Measurements from ENCODE around the gene IL36RN. TPM values are rescaled to one million over a fixed set of nuclear protein-coding genes. Genes with fewer than 3 reads are reported as not detected.

The IL36RN gene
- total RNA-seq, 4 donors from 2014 or later = not detected

DNA sequence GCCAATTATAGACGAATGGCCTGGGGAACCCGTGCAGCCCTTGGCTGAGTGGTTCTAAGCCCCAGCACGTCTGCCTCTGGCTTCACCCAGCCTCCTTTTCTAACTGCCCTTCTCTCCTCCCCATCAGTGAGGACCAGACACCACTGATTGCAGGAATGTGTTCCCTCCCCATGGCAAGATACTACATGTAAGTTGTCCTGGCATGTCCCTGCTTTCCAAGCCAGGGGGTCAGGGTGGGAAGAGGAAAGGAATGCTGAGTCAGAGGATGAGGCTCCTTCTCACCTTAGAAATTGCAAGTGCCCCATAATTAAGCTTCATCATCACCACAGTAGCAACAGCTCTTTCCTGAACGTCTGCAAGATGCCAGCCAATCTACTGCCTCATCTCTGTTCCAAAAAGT is 13.6 kb downstream of the IL36RN start:
- in situ Hi-C loops (cut with MboI; ENCODE audit: low sequenced_read_pairs in 4 of 4) = no loop called here

DNA sequence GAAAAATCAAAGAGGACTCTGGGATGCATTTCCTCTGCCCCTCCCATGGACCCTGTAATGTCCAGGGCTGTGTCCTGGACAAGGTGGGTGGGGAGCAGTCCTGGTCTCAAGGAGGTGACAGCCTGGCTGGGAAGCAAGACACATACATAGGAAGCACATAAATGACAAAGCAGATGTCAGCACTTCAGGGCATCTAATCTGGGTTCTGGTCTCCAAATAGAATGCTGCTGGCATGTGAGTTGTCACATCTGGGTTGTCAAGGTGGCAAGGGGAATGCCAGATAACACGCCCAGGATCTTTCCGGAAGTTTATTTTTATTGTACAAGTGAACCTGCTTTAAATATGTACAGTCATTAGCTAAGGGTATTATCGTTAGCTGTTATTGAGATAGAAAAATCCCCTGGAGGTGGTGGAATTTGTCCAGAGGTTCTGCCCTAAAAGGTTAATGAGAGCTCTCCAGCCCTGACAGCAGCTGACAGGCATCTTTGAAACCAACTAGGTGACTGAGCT is 14.4 kb downstream of the IL36RN start:
- intact Hi-C loops (cut with DNase I; ENCODE audit: low total_unique reads) (no loop called here), in situ Hi-C loops (cut with MboI; ENCODE audit: low sequenced_read_pairs in 4 of 4) (no loop called here)
- no peak for DNase-seq
- no peak for ATAC-seq
- no peaks in the 10 kb centered on the region for H3K4me1 ChIP-seq
- no peaks in the 10 kb centered on the region for H3K9me3 ChIP-seq
- H3K27ac ChIP-seq = no peak overlapping the region
- TF ChIP-seq, protein P1, sequence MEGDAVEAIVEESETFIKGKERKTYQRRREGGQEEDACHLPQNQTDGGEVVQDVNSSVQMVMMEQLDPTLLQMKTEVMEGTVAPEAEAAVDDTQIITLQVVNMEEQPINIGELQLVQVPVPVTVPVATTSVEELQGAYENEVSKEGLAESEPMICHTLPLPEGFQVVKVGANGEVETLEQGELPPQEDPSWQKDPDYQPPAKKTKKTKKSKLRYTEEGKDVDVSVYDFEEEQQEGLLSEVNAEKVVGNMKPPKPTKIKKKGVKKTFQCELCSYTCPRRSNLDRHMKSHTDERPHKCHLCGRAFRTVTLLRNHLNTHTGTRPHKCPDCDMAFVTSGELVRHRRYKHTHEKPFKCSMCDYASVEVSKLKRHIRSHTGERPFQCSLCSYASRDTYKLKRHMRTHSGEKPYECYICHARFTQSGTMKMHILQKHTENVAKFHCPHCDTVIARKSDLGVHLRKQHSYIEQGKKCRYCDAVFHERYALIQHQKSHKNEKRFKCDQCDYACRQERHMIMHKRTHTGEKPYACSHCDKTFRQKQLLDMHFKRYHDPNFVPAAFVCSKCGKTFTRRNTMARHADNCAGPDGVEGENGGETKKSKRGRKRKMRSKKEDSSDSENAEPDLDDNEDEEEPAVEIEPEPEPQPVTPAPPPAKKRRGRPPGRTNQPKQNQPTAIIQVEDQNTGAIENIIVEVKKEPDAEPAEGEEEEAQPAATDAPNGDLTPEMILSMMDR (IDR thresholded peaks at IDR 0.05 in 4 of 5, conservative IDR thresholded peaks at IDR 0.05 in 1 of 5) = no peak
- TF ChIP-seq POLR2A (IDR thresholded peaks at IDR 0.05) = no peak
- H3K27me3 ChIP-seq = no peaks in the 10 kb centered on the region
- H3K36me3 ChIP-seq = no peaks in the 10 kb centered on the region
- no peak overlapping the region for H3K4me3 ChIP-seq

More for the DNA sequence above, 13.6 kb downstream of the IL36RN start:
- Histone ChIP-seq H3K27ac (no peak overlapping the region), H3K9me3 (no peaks in the 10 kb centered on the region), H3K4me1 (no peaks in the 10 kb centered on the region), H3K27me3 (no peaks in the 10 kb centered on the region), H3K4me3 (no peak overlapping the region), H3K36me3 (no peaks in the 10 kb centered on the region)
- DNase-seq (no peak), ATAC-seq (no peak)
- no peak for TF ChIP-seq POLR2A (IDR thresholded peaks at IDR 0.05)
- TF ChIP-seq, protein P1 (IDR thresholded peaks at IDR 0.05 in 4 of 5, conservative IDR thresholded peaks at IDR 0.05 in 1 of 5) = no peak
- intact Hi-C loops (cut with DNase I; ENCODE audit: low total_unique reads) = no loop called here

DNA sequence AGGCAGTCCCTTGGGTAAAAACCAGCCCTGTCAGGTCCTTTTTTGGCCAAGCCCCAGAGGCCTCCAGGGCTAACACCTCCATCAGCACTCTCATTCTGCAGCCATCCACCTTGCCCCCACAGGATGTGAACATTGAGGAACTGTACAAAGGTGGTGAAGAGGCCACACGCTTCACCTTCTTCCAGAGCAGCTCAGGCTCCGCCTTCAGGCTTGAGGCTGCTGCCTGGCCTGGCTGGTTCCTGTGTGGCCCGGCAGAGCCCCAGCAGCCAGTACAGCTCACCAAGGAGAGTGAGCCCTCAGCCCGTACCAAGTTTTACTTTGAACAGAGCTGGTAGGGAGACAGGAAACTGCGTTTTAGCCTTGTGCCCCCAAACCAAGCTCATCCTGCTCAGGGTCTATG is 16.0 kb downstream of the IL36RN start:
- DNase-seq = no peak
- Histone ChIP-seq H3K9me3 (no peaks in the 10 kb centered on the region), H3K27me3 (no peaks in the 10 kb centered on the region), H3K36me3 (no peaks in the 10 kb centered on the region), H3K4me1 (no peaks in the 10 kb centered on the region), H3K27ac (no peak overlapping the region), H3K4me3 (no peak overlapping the region)
- no peak for TF ChIP-seq POLR2A (IDR thresholded peaks at IDR 0.05)
- TF ChIP-seq, protein P1 (IDR thresholded peaks at IDR 0.05 in 4 of 5, conservative IDR thresholded peaks at IDR 0.05 in 1 of 5) = no peak
- no peak for ATAC-seq
- intact Hi-C loops (cut with DNase I; ENCODE audit: low total_unique reads) = no loop called here
- in situ Hi-C loops (cut with MboI; ENCODE audit: low sequenced_read_pairs in 4 of 4) = no loop called here

DNA sequence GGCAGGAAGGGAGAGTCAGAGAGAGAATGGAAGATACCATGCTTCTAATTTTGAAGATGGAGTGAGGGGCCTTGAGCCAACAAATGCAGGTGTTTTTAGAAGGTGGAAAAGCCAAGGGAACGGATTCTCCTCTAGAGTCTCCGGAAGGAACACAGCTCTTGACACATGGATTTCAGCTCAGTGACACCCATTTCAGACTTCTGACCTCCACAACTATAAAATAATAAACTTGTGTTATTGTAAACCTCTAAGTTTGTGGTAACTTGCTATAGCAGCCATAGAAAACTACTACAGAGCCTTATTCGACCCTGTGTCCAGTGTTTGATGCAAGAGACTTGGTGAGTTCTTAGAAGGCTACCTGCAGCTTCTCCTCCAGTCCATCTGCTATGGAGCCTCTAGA is 16.6 kb downstream of the IL36RN start:
- no peak for TF ChIP-seq POLR2A (IDR thresholded peaks at IDR 0.05)
- TF ChIP-seq, protein P1 (IDR thresholded peaks at IDR 0.05 in 4 of 5, conservative IDR thresholded peaks at IDR 0.05 in 1 of 5) = no peak
- DNase-seq (no peak), ATAC-seq (no peak)
- in situ Hi-C loops (cut with MboI; ENCODE audit: low sequenced_read_pairs in 4 of 4) (no loop called here), intact Hi-C loops (cut with DNase I; ENCODE audit: low total_unique reads) (no loop called here)
- H3K27ac ChIP-seq = no peak overlapping the region
- no peaks in the 10 kb centered on the region for H3K27me3 ChIP-seq
- no peaks in the 10 kb centered on the region for H3K36me3 ChIP-seq
- H3K9me3 ChIP-seq = no peaks in the 10 kb centered on the region
- no peaks in the 10 kb centered on the region for H3K4me1 ChIP-seq
- no peak overlapping the region for H3K4me3 ChIP-seq

Measured in gastrocnemius medialis (tissue), 4 donors.